ENCODE measurements around the gene LRRTM4. TPM values are rescaled to one million over a fixed set of nuclear protein-coding genes. Genes with fewer than 3 reads are reported as not detected.

LRRTM4 gene
- total RNA-seq, 1 donor from 2014 or later: 10.6 TPM

GRCh38 chr2:76985387-76986136, 536.6 kb downstream of the LRRTM4 start:
- TF ChIP-seq CTCF (conservative IDR thresholded peaks at IDR 0.05): no peak
- Mint-ChIP-seq H3K36me3 (ENCODE audit: low read depth) (no peaks in the 10 kb centered on the region), H3K4me1 (peaks cover 17% of the 10 kb centered on the region), H3K27me3 (ENCODE audit: low read depth) (no peaks in the 10 kb centered on the region), H3K9me3 (no peaks in the 10 kb centered on the region), H3K4me3 (peak overlapping the region; percentile 15), H3K27ac (ENCODE audit: unreplicated experiment) (peak overlapping the region; percentile 66)
- no peak for DNase-seq (ENCODE audit: low read depth, low spot score)

GRCh38 chr2:76984359-76984758, 537.8 kb downstream of the LRRTM4 start:
- H3K9me3 Mint-ChIP-seq: no peaks in the 10 kb centered on the region
- no peaks in the 10 kb centered on the region for H3K27me3 Mint-ChIP-seq (ENCODE audit: low read depth)
- no peak overlapping the region for H3K27ac Mint-ChIP-seq (ENCODE audit: unreplicated experiment)
- no peak overlapping the region for H3K4me3 Mint-ChIP-seq
- no peak for TF ChIP-seq CTCF (conservative IDR thresholded peaks at IDR 0.05)
- H3K4me1 Mint-ChIP-seq: peaks cover 17% of the 10 kb centered on the region
- H3K36me3 Mint-ChIP-seq (ENCODE audit: low read depth): no peaks in the 10 kb centered on the region
- no peak for DNase-seq (ENCODE audit: low read depth, low spot score)

- DNase-seq (ENCODE audit: low read depth, low spot score): no peak
- no peaks in the 10 kb centered on the region for H3K9me3 Mint-ChIP-seq
- TF ChIP-seq CTCF (conservative IDR thresholded peaks at IDR 0.05): no peak
- H3K27me3 Mint-ChIP-seq (ENCODE audit: low read depth): no peaks in the 10 kb centered on the region
- no peak overlapping the region for H3K27ac Mint-ChIP-seq (ENCODE audit: unreplicated experiment)
- H3K4me1 Mint-ChIP-seq: peaks cover 8% of the 10 kb centered on the region
- H3K4me3 Mint-ChIP-seq: no peak overlapping the region
- no peaks in the 10 kb centered on the region for H3K36me3 Mint-ChIP-seq (ENCODE audit: low read depth)
Observed at GRCh38 chr2:76980067-76980787, 541.9 kb downstream of the LRRTM4 start.

GRCh38 chr2:76977846-76978727, 544.1 kb downstream of the LRRTM4 start:
- TF ChIP-seq CTCF (conservative IDR thresholded peaks at IDR 0.05): no peak
- Mint-ChIP-seq H3K4me3 (no peak overlapping the region), H3K36me3 (ENCODE audit: low read depth) (no peaks in the 10 kb centered on the region), H3K27ac (ENCODE audit: unreplicated experiment) (no peak overlapping the region), H3K4me1 (no peaks in the 10 kb centered on the region), H3K9me3 (no peaks in the 10 kb centered on the region), H3K27me3 (ENCODE audit: low read depth) (no peaks in the 10 kb centered on the region)
- DNase-seq (ENCODE audit: low read depth, low spot score): no peak

- no peak overlapping the region for H3K27ac Mint-ChIP-seq (ENCODE audit: unreplicated experiment)
- H3K9me3 Mint-ChIP-seq: no peaks in the 10 kb centered on the region
- no peaks in the 10 kb centered on the region for H3K27me3 Mint-ChIP-seq (ENCODE audit: low read depth)
- no peak overlapping the region for H3K4me3 Mint-ChIP-seq
- H3K4me1 Mint-ChIP-seq: no peaks in the 10 kb centered on the region
- H3K36me3 Mint-ChIP-seq (ENCODE audit: low read depth): no peaks in the 10 kb centered on the region
- DNase-seq (ENCODE audit: low read depth, low spot score): no peak
- no peak for TF ChIP-seq CTCF (conservative IDR thresholded peaks at IDR 0.05)
Observed at GRCh38 chr2:76975752-76976151, 546.4 kb downstream of the LRRTM4 start.

Measured in neural crest cell (in vitro differentiated cells).